IPS-20b (cell line): Measurements from ENCODE around the gene CMBL.
"Not testable (repeated sequence)": the region's sequence is repeated elsewhere in the genome, so short reads cannot be mapped to it uniquely, and the experiment has no call there.

Source experiments
- H3K27ac ChIP-seq: one replicate; pipeline ENCODE4 v1.5.1; 2013; ENCODE audit warnings: low read length
- H3K27me3 ChIP-seq: 2 replicates; pipeline ENCODE4 v1.6.1; 2013; ENCODE audit warnings: mild to moderate bottlenecking, low read length, inconsistent platforms; ENCODE audit not compliant: insufficient read depth
- H3K36me3 ChIP-seq: 2 replicates; pipeline ENCODE4 v1.6.1; 2013; ENCODE audit warnings: low read depth, mild to moderate bottlenecking, inconsistent platforms, low read length, moderate library complexity; ENCODE audit not compliant: insufficient read depth
- H3K4me1 ChIP-seq: 2 replicates; pipeline ENCODE4 v1.6.1; 2013; ENCODE audit warnings: mild to moderate bottlenecking, control low read depth, inconsistent platforms, low read length, moderate library complexity; ENCODE audit not compliant: insufficient read depth
- H3K4me3 ChIP-seq: 2 replicates; pipeline ENCODE4 v1.5.1; 2013; ENCODE audit warnings: mild to moderate bottlenecking, low read length, inconsistent platforms
- H3K9ac ChIP-seq: 2 replicates; pipeline ENCODE4 v1.6.1; 2013; ENCODE audit warnings: low read depth, mild to moderate bottlenecking, inconsistent platforms, low read length, moderate library complexity
- H3K9me3 ChIP-seq: 2 replicates; pipeline ENCODE4 v1.6.1; 2013; ENCODE audit warnings: mild to moderate bottlenecking, low read depth, low read length, inconsistent platforms; ENCODE audit not compliant: insufficient read depth

The CMBL gene

DNA sequence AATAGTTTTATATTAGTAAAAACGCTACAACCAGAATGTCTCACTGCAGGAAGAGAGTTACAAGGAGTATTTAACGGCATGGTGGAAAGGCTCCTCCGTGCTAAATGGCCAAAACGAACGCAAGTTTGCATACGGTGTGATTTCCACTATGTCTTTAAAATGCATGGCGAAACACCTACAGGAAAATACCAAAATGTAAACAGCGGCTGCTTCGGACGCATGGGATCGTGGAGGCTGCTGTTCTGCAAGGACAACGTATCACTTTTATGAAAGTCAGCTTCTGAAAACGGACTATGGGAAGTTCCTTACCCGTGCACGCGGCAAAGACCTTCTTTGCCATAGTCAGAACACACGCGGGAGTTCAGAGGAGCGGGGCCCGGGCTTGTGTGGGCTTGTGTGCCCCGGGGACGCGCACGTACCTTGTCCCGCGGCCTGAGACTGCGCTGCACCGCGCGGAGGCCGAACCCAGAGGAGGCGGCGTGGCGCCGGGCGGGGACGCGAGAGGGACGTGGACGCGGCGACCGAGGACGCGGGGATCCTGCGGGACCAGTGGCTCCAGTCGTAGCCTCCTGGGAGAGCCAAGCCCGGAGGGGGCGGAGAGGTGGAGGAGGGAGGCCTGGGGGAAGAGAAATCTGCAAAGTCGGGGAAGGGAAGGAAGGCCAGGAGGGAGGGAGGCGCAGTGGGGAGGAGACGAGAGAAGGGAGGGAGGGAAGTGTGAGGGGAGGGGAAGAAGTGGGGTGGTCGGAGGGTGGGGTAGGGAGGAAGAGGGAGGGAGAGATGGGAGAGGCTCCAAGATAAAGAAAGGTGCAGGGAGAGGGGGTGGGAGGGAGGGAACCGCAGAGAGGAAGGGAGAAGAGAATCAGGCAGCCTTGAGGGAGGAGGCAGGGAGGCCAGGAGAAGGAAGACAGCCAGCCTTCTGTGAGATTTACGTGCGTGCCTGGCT lies at the start of gene CMBL:
TSS of gene CMBL (minus strand) at position 697 of the 943 bp plus-strand sequence. CDS start 17,140 bp downstream, outside the sequence.
- Histone ChIP-seq H3K9ac (peak within 1 kb of the TSS; percentile 78), H3K36me3 (no peaks in the 10 kb centered on the region), H3K4me3 (peak within 1 kb of the TSS; percentile 88), H3K27me3 (peaks cover 18% of the 10 kb centered on the region), H3K27ac (no peak within 1 kb of the TSS), H3K4me1 (peaks cover 8% of the 10 kb centered on the region; the same call in 1 of the 2 replicates), H3K9me3 (no peaks in the 10 kb centered on the region)

GRCh38 chr5:10355071-10355889 lies 47.6 kb upstream of the CMBL start:
- Histone ChIP-seq H3K9ac (peak overlapping the region; percentile 92; the same call in 1 of the 2 replicates), H3K4me1 (peaks cover 18% of the 10 kb centered on the region), H3K27me3 (peaks cover 14% of the 10 kb centered on the region), H3K9me3 (no peaks in the 10 kb centered on the region), H3K36me3 (no peaks in the 10 kb centered on the region), H3K27ac (no peak overlapping the region), H3K4me3 (peak overlapping the region; percentile 97)

DNA sequence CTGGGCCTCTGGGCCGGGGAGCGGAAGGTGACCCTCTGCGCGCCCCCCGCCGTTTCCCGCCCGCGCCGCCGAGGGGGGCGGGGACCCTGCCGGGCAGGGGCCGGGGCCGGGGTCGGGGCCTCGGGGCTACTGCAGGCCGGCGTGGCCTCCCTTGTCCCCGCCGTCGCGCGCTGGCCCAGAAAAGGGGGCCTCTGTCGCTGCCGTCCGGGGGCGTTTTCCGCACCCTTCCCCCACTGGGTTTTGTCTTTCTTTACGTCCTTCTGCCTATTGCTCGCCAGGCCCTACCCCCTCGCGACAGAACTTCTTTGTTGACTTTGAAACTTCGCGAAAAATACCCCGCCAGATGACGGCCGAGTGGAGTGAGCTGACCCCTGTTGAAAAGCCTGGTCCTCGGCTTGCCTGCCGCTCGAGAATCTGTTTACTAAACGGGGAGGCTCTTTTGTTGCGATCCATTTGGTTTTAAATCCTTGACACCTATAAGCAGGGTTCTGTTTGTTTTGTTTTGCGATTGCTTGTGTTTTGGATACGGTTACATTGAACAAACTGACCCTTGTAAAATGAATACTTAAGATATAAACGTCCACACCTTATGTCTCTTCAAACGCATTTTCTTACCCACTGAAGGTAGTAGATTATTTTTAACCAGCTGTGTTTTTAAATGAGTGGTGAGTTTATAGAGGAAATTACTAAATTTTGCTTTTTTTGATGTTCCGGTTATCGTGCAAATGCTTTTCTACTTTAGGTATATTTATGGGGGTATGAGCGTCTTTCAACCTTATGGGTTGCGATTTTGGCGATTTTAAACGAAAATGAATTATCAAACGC lies 46.6 kb upstream of the CMBL start:
- no peaks in the 10 kb centered on the region for H3K9me3 ChIP-seq
- peaks cover 14% of the 10 kb centered on the region for H3K27me3 ChIP-seq
- H3K9ac ChIP-seq: peak overlapping the region; percentile 92
- peaks cover 18% of the 10 kb centered on the region for H3K4me1 ChIP-seq
- H3K27ac ChIP-seq: peak overlapping the region; percentile 94
- no peaks in the 10 kb centered on the region for H3K36me3 ChIP-seq
- H3K4me3 ChIP-seq: peak overlapping the region; percentile 97

GRCh38 chr5:10353241-10354047 lies 45.7 kb upstream of the CMBL start, which contains the start of gene MARCHF6:
Gene MARCHF6, plus strand, starts transcription at chr5:10353695. Its CDS starts 204 bp downstream, at chr5:10353899.
- peaks cover 18% of the 10 kb centered on the region for H3K4me1 ChIP-seq
- H3K9ac ChIP-seq: peak within 1 kb of the TSS; percentile 92
- H3K4me3 ChIP-seq: peak within 1 kb of the TSS; percentile 97
- no peaks in the 10 kb centered on the region for H3K9me3 ChIP-seq
- H3K27me3 ChIP-seq: peaks cover 14% of the 10 kb centered on the region
- H3K27ac ChIP-seq: peak within 1 kb of the TSS; percentile 94
- no peaks in the 10 kb centered on the region for H3K36me3 ChIP-seq

GRCh38 chr5:10352430-10353240 lies 44.9 kb upstream of the CMBL start:
- Histone ChIP-seq H3K9ac (peak overlapping the region; percentile 92), H3K27ac (peak overlapping the region; percentile 65), H3K9me3 (no peaks in the 10 kb centered on the region), H3K4me1 (peaks cover 15% of the 10 kb centered on the region), H3K4me3 (peak overlapping the region; percentile 97), H3K36me3 (no peaks in the 10 kb centered on the region), H3K27me3 (peaks cover 14% of the 10 kb centered on the region)

DNA sequence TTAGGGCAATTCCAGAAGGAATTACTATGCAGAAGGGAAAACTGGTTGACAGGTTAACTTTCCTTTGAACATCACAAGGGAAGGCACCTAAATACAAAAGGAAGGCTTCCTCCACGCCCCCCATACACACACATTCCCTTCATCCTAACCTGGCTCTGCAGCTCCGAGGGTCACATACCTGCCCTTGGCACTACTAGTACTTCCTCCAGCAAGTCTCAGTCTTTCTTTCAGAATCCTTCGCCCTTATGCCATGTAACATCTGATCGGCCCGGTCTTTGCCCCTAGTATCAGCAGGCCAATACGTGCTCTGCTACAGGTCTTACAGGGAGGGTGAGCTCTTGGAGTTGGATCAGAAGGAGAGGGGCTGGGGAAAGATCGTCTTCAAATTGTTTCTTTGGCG lies 44.2 kb upstream of the CMBL start:
- H3K9ac ChIP-seq: no peak overlapping the region

GRCh38 chr5:10351199-10351905 lies 43.6 kb upstream of the CMBL start:
- Histone ChIP-seq H3K27ac (no peak overlapping the region), H3K36me3 (no peaks in the 10 kb centered on the region), H3K4me3 (peak overlapping the region; percentile 97; the same call in 1 of the 2 replicates), H3K27me3 (peaks cover 14% of the 10 kb centered on the region), H3K4me1 (peaks cover 15% of the 10 kb centered on the region), H3K9ac (no peak overlapping the region), H3K9me3 (no peaks in the 10 kb centered on the region)

More for the DNA sequence above, 44.2 kb upstream of the CMBL start:
- Histone ChIP-seq H3K4me1 (peaks cover 15% of the 10 kb centered on the region), H3K27ac (no peak overlapping the region), H3K9me3 (no peaks in the 10 kb centered on the region), H3K4me3 (peak overlapping the region; percentile 97), H3K27me3 (peaks cover 14% of the 10 kb centered on the region), H3K36me3 (no peaks in the 10 kb centered on the region)

DNA sequence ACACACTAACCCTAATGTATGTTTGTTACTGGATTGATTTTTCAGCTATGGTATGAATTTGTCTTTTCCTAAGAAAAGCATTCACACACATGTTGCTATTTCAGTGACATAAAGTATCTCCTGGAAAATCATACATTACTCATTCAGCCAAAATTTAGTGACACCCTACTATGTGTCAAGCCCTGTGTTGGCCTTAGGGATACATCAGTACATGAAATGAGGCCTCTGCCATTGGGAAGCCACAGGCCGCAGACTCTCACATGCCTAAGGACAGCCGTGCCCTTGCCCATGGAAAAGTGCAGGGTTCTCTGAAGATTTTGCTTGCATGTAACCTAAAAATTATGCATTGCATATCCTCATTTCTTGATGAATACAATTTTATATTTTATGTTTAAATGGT lies 40.6 kb upstream of the CMBL start:
- Histone ChIP-seq H3K27me3 (peaks cover 14% of the 10 kb centered on the region), H3K27ac (no peak overlapping the region), H3K9ac (no peak overlapping the region), H3K36me3 (no peaks in the 10 kb centered on the region), H3K4me3 (no peak overlapping the region), H3K9me3 (no peaks in the 10 kb centered on the region), H3K4me1 (peaks cover 11% of the 10 kb centered on the region)

- not testable (repeated sequence) for H3K27ac ChIP-seq, H3K27me3 ChIP-seq, H3K4me3 ChIP-seq, H3K36me3 ChIP-seq, H3K4me1 ChIP-seq, H3K9ac ChIP-seq, H3K9me3 ChIP-seq
Measured at GRCh38 chr5:10344461-10345106, 36.9 kb upstream of the CMBL start.
